GM12872 (cell line): Measurements from ENCODE around the gene KIAA1958.

Experiments used
- TF ChIP-seq, protein P1 (sequence below): IDR thresholded peaks from 3 replicates; pipeline ENCODE4 v1.5.1; 2011; ENCODE audit warnings: low read depth, mild to moderate bottlenecking, low read length, moderate library complexity; ENCODE audit not compliant: insufficient read depth

KIAA1958 gene

DNA sequence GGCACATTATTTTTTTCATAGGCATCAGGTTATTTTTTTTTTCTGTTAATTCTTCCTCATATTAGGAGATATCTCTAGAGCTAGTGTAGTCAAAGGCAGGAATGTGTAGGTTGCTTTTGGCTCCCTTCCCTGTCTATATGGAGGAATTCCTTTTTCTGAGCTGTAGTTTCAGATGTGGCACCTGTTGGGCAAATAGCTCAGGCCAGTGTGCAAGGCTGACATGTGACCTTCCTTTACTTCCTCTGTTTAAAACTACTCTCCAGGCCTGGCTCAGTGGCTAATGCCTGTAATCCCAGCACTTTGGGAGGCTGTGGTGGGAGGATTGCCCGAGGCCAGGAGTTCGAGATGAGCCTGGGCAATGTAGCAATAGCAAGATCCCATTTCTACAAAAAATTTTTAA is 40.5 kb upstream of the KIAA1958 start:
- TF ChIP-seq, protein P1, sequence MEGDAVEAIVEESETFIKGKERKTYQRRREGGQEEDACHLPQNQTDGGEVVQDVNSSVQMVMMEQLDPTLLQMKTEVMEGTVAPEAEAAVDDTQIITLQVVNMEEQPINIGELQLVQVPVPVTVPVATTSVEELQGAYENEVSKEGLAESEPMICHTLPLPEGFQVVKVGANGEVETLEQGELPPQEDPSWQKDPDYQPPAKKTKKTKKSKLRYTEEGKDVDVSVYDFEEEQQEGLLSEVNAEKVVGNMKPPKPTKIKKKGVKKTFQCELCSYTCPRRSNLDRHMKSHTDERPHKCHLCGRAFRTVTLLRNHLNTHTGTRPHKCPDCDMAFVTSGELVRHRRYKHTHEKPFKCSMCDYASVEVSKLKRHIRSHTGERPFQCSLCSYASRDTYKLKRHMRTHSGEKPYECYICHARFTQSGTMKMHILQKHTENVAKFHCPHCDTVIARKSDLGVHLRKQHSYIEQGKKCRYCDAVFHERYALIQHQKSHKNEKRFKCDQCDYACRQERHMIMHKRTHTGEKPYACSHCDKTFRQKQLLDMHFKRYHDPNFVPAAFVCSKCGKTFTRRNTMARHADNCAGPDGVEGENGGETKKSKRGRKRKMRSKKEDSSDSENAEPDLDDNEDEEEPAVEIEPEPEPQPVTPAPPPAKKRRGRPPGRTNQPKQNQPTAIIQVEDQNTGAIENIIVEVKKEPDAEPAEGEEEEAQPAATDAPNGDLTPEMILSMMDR: no peak

DNA sequence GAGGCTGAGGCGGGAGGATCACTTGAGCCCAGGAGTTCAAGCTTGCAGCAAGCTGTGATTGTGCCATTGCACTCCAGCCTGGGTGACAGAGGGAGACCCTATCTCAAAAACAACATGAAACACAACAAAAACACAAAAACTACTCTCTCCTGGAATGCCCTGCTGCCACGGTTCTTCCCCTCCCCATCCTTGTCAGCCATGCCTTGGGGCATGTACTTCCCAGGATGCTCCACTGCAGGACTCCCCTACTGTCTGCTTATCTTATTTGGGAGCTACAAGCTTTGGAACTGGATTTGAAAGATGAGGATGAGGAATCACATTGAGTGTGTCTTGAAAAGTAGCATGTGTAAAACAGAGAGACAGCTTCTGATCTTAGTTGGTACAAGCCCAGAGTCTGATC is 40.1 kb upstream of the KIAA1958 start:
- TF ChIP-seq, protein P1: no peak

DNA sequence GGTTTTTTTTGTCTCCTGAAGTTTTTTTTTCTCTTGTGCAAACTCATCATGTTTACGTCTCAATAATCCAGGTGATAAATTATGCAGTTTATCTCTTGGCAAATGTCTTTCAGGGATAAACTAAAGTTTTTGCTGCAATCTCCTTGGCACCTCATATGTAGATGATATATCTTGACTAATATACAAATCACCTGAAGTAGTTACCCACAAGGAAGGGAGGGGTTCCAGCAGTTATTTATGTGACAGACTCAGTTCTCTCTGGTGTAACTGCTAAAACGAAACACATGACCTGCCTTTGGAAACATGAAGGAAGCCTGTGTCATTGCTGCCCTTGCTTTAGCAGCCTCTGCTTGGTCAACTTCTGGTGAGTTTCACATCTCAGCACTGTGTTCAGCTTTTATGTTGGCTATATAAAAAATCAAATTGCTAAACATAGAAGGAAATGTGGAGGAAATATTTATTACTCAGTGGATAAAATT is 39.3 kb upstream of the KIAA1958 start:
- TF ChIP-seq, protein P1: no peak

DNA sequence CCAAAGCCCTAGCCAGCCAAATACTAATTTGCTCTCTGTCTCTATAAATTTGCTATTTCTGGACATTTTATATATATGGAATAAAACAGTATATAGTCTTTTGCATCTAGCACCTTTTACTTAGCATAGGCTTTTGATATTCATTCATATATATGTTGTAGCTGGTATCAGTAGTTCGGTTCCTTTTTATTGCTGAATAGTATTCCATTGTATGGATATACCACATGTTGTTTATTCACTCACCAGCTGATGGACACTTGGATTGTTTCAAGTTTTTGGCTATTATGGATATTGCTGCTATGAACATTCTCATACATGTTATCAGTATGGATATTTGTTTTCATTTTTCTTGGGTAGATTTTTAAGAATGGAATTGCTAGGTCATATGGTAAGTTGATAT is 23.8 kb upstream of the KIAA1958 start:
- TF ChIP-seq, protein P1: no peak

DNA sequence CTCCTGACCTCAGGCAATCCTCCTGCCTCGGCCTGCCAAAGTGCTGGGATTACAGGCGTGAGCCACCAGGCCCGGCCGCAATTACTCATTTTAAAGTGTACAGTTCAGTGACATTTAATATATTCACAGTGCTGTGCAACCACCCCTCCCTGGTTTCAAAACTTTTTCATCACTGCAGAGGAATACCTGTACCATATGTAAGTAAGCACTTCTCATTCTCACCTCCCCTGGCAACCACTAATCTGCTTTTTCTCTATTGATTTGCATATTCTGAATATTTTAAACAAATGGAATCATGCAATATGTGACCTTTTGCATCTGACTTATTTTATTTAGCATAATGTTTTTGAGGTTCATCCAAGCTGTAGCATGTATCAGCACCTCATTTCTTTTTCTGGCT is 21.3 kb upstream of the KIAA1958 start:
- TF ChIP-seq, protein P1: no peak

DNA sequence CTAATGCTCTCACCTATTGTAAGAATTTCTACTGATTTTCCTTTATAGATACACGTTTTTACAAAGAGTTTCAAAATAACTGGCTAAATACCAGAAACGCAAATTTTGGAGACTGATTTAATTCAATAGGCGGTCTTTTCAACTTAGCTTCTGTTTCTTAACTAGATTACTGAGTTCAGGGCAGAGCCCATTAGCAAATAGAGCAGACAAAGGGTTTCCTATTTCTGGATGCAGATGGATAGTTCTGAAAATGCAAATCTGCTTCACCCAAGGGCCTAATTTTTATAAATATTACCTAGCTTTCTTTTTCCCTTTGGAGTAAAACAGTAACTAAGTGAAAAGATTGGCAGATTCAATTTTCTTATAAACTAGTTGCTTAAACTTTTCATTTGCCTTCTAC is 13.6 kb upstream of the KIAA1958 start:
- TF ChIP-seq, protein P1: no peak

DNA sequence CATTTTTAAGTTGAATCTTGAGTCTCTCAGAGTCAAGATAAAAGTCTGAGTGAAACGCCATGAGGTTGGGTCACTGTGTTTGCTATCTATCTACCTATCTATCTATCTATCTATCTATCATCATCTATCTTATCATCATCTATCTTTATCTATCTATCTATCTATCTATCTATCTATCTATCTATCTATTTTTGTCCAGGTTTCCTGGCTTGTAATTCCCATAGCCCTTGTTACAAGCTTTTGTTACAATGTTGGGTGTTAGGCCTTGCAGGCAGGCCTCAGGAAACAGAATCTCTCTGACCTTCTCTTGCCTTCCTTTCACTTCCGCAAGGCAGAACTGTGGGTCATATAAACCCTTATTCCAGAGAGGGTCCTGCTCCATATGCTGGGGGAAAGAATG is 12.6 kb upstream of the KIAA1958 start:
- TF ChIP-seq, protein P1: no peak

DNA sequence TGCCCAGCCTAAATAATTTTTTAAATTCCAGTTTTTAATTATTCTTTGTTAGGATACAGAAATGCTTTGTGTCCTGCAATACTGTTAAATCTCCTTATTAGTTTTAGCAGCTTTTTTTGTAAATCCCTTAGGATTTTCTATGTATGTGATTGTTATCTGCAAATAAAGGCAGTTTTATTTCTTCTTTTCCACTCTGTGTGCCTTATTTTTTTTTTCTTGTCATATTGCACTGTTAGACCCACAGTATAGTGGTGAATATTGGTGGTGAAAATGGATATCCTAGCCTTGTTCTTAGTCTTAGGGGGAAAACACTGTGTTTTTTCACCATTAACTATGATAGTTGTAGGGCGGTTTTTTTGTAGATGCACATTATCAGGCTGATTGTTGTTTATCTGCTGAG is 11.3 kb upstream of the KIAA1958 start:
- TF ChIP-seq, protein P1: no peak
